ENCODE results near the gene KNDC1.

DNA sequence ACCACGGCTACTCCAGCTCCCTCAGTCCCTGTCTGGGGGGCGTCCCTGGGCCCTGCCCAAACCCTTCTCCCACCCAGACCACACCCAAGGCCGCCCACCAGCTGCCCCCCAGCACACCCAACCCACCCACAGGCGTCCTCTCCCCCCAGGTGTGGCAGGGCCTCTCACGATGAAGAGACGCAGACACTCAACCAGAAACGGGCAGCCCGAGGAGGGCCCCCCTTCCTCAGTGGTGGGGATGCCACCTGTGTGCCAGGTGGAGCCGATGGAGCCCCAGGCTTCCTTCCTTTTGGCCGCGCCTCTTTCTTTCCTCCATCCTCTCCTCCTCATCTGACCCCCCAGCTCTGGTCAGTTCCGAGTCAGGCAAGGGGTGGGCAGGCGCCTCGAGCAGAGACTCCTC is 43.6 kb upstream of the KNDC1 start:
- TF ChIP-seq, protein P1, sequence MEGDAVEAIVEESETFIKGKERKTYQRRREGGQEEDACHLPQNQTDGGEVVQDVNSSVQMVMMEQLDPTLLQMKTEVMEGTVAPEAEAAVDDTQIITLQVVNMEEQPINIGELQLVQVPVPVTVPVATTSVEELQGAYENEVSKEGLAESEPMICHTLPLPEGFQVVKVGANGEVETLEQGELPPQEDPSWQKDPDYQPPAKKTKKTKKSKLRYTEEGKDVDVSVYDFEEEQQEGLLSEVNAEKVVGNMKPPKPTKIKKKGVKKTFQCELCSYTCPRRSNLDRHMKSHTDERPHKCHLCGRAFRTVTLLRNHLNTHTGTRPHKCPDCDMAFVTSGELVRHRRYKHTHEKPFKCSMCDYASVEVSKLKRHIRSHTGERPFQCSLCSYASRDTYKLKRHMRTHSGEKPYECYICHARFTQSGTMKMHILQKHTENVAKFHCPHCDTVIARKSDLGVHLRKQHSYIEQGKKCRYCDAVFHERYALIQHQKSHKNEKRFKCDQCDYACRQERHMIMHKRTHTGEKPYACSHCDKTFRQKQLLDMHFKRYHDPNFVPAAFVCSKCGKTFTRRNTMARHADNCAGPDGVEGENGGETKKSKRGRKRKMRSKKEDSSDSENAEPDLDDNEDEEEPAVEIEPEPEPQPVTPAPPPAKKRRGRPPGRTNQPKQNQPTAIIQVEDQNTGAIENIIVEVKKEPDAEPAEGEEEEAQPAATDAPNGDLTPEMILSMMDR (conservative IDR thresholded peaks at IDR 0.05): no peak
- no peak for TF ChIP-seq EZH2 (IDR thresholded peaks at IDR 0.05; ENCODE audit: low read depth)
